SU-DHL-6 (cell line): ENCODE measurements around the gene ANO2.

Experiments used
- H2AFZ ChIP-seq: fragments of 200-600 bp; sonication (generic); 2 replicates; pipeline ENCODE4 v1.6.1; 2014; ENCODE audit warnings: low read depth, mild to moderate bottlenecking, moderate library complexity, mixed read lengths, antibody characterized with exemption, low read length; ENCODE audit not compliant: severe bottlenecking
- H3F3A ChIP-seq: fragments of 200-600 bp; shearing (Covaris generic); 2 replicates; pipeline ENCODE4 v1.6.0; 2016; ENCODE audit warnings: antibody characterized with exemption, mild to moderate bottlenecking; ENCODE audit not compliant: insufficient read depth
- H3K27ac ChIP-seq: fragments of 200-600 bp; sonication (generic); 2 replicates; pipeline ENCODE4 v1.5.1; 2016; ENCODE audit warnings: low read depth, mild to moderate bottlenecking, low read length, moderate library complexity, mixed read lengths
- H3K27me3 ChIP-seq: fragments of 200-600 bp; sonication (generic), shearing (Covaris generic); 2 replicates; pipeline ENCODE4 v1.6.0; 2014; ENCODE audit warnings: mild to moderate bottlenecking, low read length
- H3K36me3 ChIP-seq: fragments of 200-600 bp; sonication (generic); 2 replicates; pipeline ENCODE4 v1.6.1; 2014; ENCODE audit warnings: mild to moderate bottlenecking, low read length, mixed read lengths
- H3K4me2 ChIP-seq: fragments of 300-600, 200-600 bp; shearing (Covaris generic), sonication (generic); 2 replicates; pipeline ENCODE4 v1.6.0; 2014; ENCODE audit warnings: low read length, low read depth, mild to moderate bottlenecking; ENCODE audit not compliant: poor library complexity, severe bottlenecking
- H3K4me3 ChIP-seq: fragments of 200-600 bp; sonication (generic); 2 replicates; pipeline ENCODE4 v1.5.1; 2014; ENCODE audit warnings: antibody characterized with exemption, low read length, mild to moderate bottlenecking, mixed read lengths; ENCODE audit not compliant: insufficient read depth, poor library complexity, severe bottlenecking
- H3K79me2 ChIP-seq: fragments of 200-600 bp; sonication (generic); 2 replicates; pipeline ENCODE4 v1.6.1; 2014; ENCODE audit warnings: mild to moderate bottlenecking, low read length, moderate library complexity; ENCODE audit not compliant: insufficient read depth
- H3K9ac ChIP-seq: fragments of 200-600 bp; sonication (generic); 2 replicates; pipeline ENCODE4 v1.7.0; 2014; ENCODE audit warnings: mild to moderate bottlenecking, low read length
- H3K9me2 ChIP-seq: fragments of 200-600 bp; sonication (generic); replicated peaks from 2 replicates; pipeline ENCODE4 v1.6.1; 2014; ENCODE audit warnings: low read length; ENCODE audit not compliant: insufficient read depth
- H3K9me3 ChIP-seq: fragments of 200-600 bp; sonication (generic); 2 replicates; pipeline ENCODE4 v1.6.1; 2014; ENCODE audit warnings: low read length, mixed read lengths; ENCODE audit not compliant: insufficient read depth
- H4K20me1 ChIP-seq: fragments of 200-600 bp; sonication (generic); 2 replicates; pipeline ENCODE4 v1.6.1; 2014; ENCODE audit warnings: low read depth, mild to moderate bottlenecking, antibody characterized with exemption, low read length, moderate library complexity, mixed read lengths
- EZH2phosphoT487 ChIP-seq: fragments of 200-600 bp; sonication (generic), shearing (Covaris generic); conservative IDR thresholded peaks from 2 replicates; pipeline ENCODE4 v1.6.1; 2018; ENCODE audit warnings: mild to moderate bottlenecking, antibody characterized with exemption, low read length, moderate library complexity, mixed read lengths
- TF ChIP-seq, protein P1 (sequence below): fragments of 200-600 bp; sonication (generic); IDR thresholded peaks from one replicate; pipeline ENCODE4 v1.5.1; 2017; ENCODE audit warnings: antibody characterized with exemption, mild to moderate bottlenecking, low read length, moderate library complexity; ENCODE audit not compliant: insufficient read depth, poor library complexity, severe bottlenecking

ANO2 gene

DNA sequence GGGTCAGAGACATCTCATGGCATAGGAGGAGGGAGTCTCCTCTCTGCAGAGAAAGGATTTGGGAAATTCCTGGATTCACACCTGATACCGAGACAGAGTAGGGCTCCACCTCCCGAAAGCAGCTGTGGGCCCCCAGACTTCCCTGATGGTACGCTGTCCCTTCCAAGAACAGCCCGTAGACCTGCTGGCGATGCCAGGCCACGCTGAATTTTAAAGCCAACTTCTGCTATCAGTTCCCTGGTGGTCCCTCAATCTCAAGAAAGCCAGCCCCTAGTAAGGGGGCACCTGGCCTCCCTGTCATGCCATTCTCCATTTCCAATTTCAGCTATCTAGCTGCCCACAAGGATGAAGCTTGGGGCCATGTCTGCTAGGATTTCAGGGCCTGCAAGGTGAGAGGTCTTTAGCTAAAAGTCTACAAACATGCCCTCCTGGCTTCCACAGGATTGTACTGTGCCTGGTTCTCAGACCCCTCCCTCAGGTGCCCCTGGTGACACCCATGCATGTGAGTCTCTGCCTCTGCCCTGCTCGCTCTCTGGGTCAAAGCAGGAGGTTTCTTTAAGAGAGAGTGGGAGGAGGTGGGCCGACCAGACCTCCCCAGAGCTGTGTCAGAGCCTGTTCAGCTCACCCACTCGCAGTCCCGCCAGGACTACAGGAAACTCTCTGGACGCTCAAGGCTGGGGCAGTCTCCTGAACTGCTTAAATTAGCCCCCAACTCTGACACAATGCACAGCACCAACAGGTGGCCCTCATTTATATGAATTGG, 30.5 kb downstream of the ANO2 start:
- no peaks in the 10 kb centered on the region for H3K9me3 ChIP-seq
- H3K27me3 ChIP-seq, result no peaks in the 10 kb centered on the region
- no peak overlapping the region for H3K9ac ChIP-seq

DNA sequence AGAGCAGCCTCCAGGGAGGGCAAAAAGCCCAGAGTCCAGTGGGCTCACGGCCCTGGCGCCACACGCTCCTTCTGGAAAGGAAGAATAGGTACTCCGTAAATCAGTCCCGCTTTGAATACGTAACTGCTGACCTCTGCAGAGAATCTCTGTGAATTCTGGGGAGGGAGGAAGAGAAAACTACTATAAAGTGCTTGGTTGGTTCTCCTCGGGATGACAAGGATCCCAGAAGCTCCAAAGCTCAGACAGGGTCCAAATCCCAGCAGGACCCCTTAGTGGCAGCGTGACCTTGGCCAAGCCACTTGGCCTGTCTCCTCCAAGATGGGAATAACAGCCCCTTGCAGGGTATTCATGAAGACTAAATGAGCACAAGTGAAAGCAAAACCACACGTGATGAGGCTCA, 31.7 kb downstream of the ANO2 start:
- Histone ChIP-seq H2AFZ (no peak overlapping the region), H3K9me3 (no peaks in the 10 kb centered on the region), H4K20me1 (no peaks in the 10 kb centered on the region), H3K36me3 (no peaks in the 10 kb centered on the region), H3K4me3 (no peak overlapping the region), H3K4me2 (no peak overlapping the region), H3K27ac (no peak overlapping the region), H3K27me3 (no peaks in the 10 kb centered on the region), H3F3A (no peaks in the 10 kb centered on the region), H3K9me2 (no peaks in the 10 kb centered on the region), H3K9ac (no peak overlapping the region), H3K79me2 (no peaks in the 10 kb centered on the region)
- no peak for TF ChIP-seq EZH2phosphoT487
- TF ChIP-seq, protein P1, sequence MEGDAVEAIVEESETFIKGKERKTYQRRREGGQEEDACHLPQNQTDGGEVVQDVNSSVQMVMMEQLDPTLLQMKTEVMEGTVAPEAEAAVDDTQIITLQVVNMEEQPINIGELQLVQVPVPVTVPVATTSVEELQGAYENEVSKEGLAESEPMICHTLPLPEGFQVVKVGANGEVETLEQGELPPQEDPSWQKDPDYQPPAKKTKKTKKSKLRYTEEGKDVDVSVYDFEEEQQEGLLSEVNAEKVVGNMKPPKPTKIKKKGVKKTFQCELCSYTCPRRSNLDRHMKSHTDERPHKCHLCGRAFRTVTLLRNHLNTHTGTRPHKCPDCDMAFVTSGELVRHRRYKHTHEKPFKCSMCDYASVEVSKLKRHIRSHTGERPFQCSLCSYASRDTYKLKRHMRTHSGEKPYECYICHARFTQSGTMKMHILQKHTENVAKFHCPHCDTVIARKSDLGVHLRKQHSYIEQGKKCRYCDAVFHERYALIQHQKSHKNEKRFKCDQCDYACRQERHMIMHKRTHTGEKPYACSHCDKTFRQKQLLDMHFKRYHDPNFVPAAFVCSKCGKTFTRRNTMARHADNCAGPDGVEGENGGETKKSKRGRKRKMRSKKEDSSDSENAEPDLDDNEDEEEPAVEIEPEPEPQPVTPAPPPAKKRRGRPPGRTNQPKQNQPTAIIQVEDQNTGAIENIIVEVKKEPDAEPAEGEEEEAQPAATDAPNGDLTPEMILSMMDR, result no peak

More for the DNA sequence above, 30.5 kb downstream of the ANO2 start:
- Histone ChIP-seq H3K36me3 (no peaks in the 10 kb centered on the region), H3K4me3 (no peak overlapping the region), H3K27ac (no peak overlapping the region), H2AFZ (no peak overlapping the region), H3K4me2 (no peak overlapping the region), H3K79me2 (no peaks in the 10 kb centered on the region), H4K20me1 (no peaks in the 10 kb centered on the region), H3K9me2 (no peaks in the 10 kb centered on the region), H3F3A (no peaks in the 10 kb centered on the region)
- TF ChIP-seq, protein P1, result no peak
- no peak for TF ChIP-seq EZH2phosphoT487

GRCh38 chr12:5912437-5913334, 32.4 kb downstream of the ANO2 start:
- Histone ChIP-seq H3F3A (no peaks in the 10 kb centered on the region), H3K27me3 (no peaks in the 10 kb centered on the region), H3K4me3 (no peak overlapping the region), H3K9me2 (no peaks in the 10 kb centered on the region), H3K27ac (no peak overlapping the region), H4K20me1 (no peaks in the 10 kb centered on the region), H3K36me3 (no peaks in the 10 kb centered on the region), H3K9ac (no peak overlapping the region), H3K79me2 (no peaks in the 10 kb centered on the region), H3K4me2 (no peak overlapping the region), H2AFZ (no peak overlapping the region), H3K9me3 (no peaks in the 10 kb centered on the region)
- no peak for TF ChIP-seq EZH2phosphoT487
- TF ChIP-seq, protein P1, result no peak
